Heart left ventricle (tissue), 13 donors: ENCODE results near the gene SLC43A1.

Experiments
- CTCF ChIP-seq, 12 donors: fragments of 200-600 bp; sonication (generic) in 4 of 12; IDR thresholded peaks; one replicate each; pipeline versions ENCODE4 v1.5.0 to v1.8.0; 2018 to 2022; ENCODE audit warnings: antibody characterized with exemption in 12 of 12, mild to moderate bottlenecking in 5 of 12
- POLR2A ChIP-seq, 2 donors: fragments of 450-650 bp; IDR thresholded peaks; one replicate each; pipeline ENCODE4 v1.6.1; 2017; ENCODE audit warnings: antibody characterized with exemption in 2 of 2, mild to moderate bottlenecking in 2 of 2, moderate library complexity in 2 of 2
- donor health status: ischemic (EF 13 %, LVEDD 7.1; RV severe dilation, severe dysfunction).
- donor health status: DM: no; HTN: yes; CAD: no.
- donor health status: DM: no; HTN: no; CAD: no.
- donor health status: ischemic (EF 25% LVEDD 6.9; RV normal size, moderate dysfunction).
- donor health status: ischemic (EF 25% LVEDD 5.7; RV mildly dilated, moderate dysfunction).
- donor health status: ischemic (EF 35%, LVEDD 5.7; RV mildly dilated, moderate dysfunction).
- donor health status: nonischemic (EF 11% LVEDD 7.7; RV severe dilation, severe dysfunction).
- donor health status: DM: yes; HTN: yes; CAD: no.
- donor health status: PGD.
- donor health status: ischemic (EF 29% LVEDD 5.4; RV normal size, mild dysfunction).
- donor health status: nonischemic (EF 23%, LVEDD 6.1; RV moderate dilation, normal function).

GRCh38 chr11:57436031-57436430 lies 79.5 kb downstream of the SLC43A1 start:
- no peak for TF ChIP-seq CTCF (IDR thresholded peaks at IDR 0.05)
- no peak for TF ChIP-seq POLR2A (IDR thresholded peaks at IDR 0.05)
